Loucy (cell line): Measurements from ENCODE around the gene MKRN2.

Experiments used
- H2AFZ ChIP-seq: fragments of 200-600 bp; sonication (generic); 2 replicates; pipeline ENCODE4 v1.6.0; 2016; ENCODE audit warnings: antibody characterized with exemption, mild to moderate bottlenecking, low read length, moderate library complexity
- H3F3A ChIP-seq: fragments of 200-600 bp; 2 replicates; pipeline ENCODE4 v1.6.0; 2016; ENCODE audit warnings: antibody characterized with exemption, low read depth, mild to moderate bottlenecking
- H3K27me3 ChIP-seq: fragments of 200-600 bp; sonication (generic); 2 replicates; pipeline ENCODE4 v1.6.1; 2014; ENCODE audit warnings: low read length, mild to moderate bottlenecking; ENCODE audit not compliant: insufficient read depth, poor library complexity, severe bottlenecking
- H3K36me3 ChIP-seq: fragments of 200-600 bp; sonication (generic); 2 replicates; pipeline ENCODE4 v1.6.1; 2016; ENCODE audit warnings: low read length; ENCODE audit not compliant: insufficient read depth
- H3K4me1 ChIP-seq: fragments of 200-600 bp; sonication (generic); 2 replicates; pipeline ENCODE4 v1.5.1; 2014; ENCODE audit warnings: low read length, mild to moderate bottlenecking; ENCODE audit not compliant: insufficient read depth, poor library complexity, severe bottlenecking
- H3K4me2 ChIP-seq: fragments of 200-600 bp; sonication (generic); 2 replicates; pipeline ENCODE4 v1.6.0; 2014; ENCODE audit warnings: antibody characterized with exemption, low read length, low read depth, mild to moderate bottlenecking; ENCODE audit not compliant: poor library complexity, severe bottlenecking
- H3K4me3 ChIP-seq: fragments of 200-600 bp; sonication (generic); 2 replicates; pipeline ENCODE4 v1.5.1; 2014; ENCODE audit warnings: low read length, mild to moderate bottlenecking, mixed read lengths; ENCODE audit not compliant: poor library complexity, severe bottlenecking
- H3K79me2 ChIP-seq: fragments of 200-600 bp; sonication (generic); 2 replicates; pipeline ENCODE4 v1.6.1; 2014; ENCODE audit warnings: low read length; ENCODE audit not compliant: insufficient read depth
- H3K9ac ChIP-seq: fragments of 200-600 bp; sonication (generic); 2 replicates; pipeline ENCODE4 v1.6.0; 2014; ENCODE audit warnings: mild to moderate bottlenecking, low read depth, low read length, moderate library complexity; ENCODE audit not compliant: poor library complexity, severe bottlenecking
- H3K9me2 ChIP-seq: fragments of 200-600 bp; sonication (generic); replicated peaks from 2 replicates; pipeline ENCODE4 v1.6.1; 2016; ENCODE audit warnings: low read depth, low read length, mixed read lengths
- H3K9me3 ChIP-seq: fragments of 200-600 bp; sonication (generic); 2 replicates; pipeline ENCODE4 v1.6.1; 2014; ENCODE audit warnings: mild to moderate bottlenecking, antibody characterized with exemption, low read length, low read depth; ENCODE audit not compliant: insufficient read depth
- H4K20me1 ChIP-seq: fragments of 200-600 bp; sonication (generic); 2 replicates; pipeline ENCODE4 v1.6.0; 2014; ENCODE audit warnings: antibody characterized with exemption, low read length, mild to moderate bottlenecking; ENCODE audit not compliant: insufficient read depth, poor library complexity, severe bottlenecking
- CTCF ChIP-seq: fragments of 200-600 bp; sonication (generic); conservative IDR thresholded peaks from 2 replicates; pipeline ENCODE4 v1.5.1; 2014; ENCODE audit warnings: mild to moderate bottlenecking, antibody characterized with exemption, low read length
- EZH2phosphoT487 ChIP-seq: fragments of 200-600 bp; IDR thresholded peaks from 2 replicates; pipeline ENCODE4 v1.6.1; 2018; ENCODE audit warnings: antibody characterized with exemption, mild to moderate bottlenecking, moderate library complexity, borderline replicate concordance

MKRN2 gene

GRCh38 chr3:12591456-12591855 is 34.6 kb downstream of the MKRN2 start:
- Histone ChIP-seq H3K4me2 (no peak overlapping the region), H3K9me3 (no peaks in the 10 kb centered on the region), H3K27me3 (no peaks in the 10 kb centered on the region), H4K20me1 (no peaks in the 10 kb centered on the region), H3K4me3 (no peak overlapping the region), H3F3A (no peaks in the 10 kb centered on the region), H3K36me3 (peaks cover 90% of the 10 kb centered on the region; the same call in 1 of the 2 replicates), H3K9me2 (no peaks in the 10 kb centered on the region), H2AFZ (no peak overlapping the region), H3K4me1 (no peaks in the 10 kb centered on the region), H3K79me2 (no peaks in the 10 kb centered on the region), H3K9ac (no peak overlapping the region)
- TF ChIP-seq EZH2phosphoT487: no peak
- TF ChIP-seq CTCF: no peak

- Histone ChIP-seq H3K36me3 (peaks cover 91% of the 10 kb centered on the region; the same call in 1 of the 2 replicates), H4K20me1 (no peaks in the 10 kb centered on the region)
Observed at GRCh38 chr3:12591997-12592715, 35.3 kb downstream of the MKRN2 start.

GRCh38 chr3:12593473-12593872 is 36.6 kb downstream of the MKRN2 start:
- H3K4me1 ChIP-seq: no peaks in the 10 kb centered on the region
- no peak for TF ChIP-seq EZH2phosphoT487
- no peak for TF ChIP-seq CTCF
- H3K4me3 ChIP-seq: no peak overlapping the region
- H3K9ac ChIP-seq: no peak overlapping the region
- H3K9me2 ChIP-seq: no peaks in the 10 kb centered on the region
- H3K36me3 ChIP-seq: peaks cover 91% of the 10 kb centered on the region; the same call in 1 of the 2 replicates
- no peaks in the 10 kb centered on the region for H4K20me1 ChIP-seq
- no peaks in the 10 kb centered on the region for H3F3A ChIP-seq
- H2AFZ ChIP-seq: no peak overlapping the region
- no peaks in the 10 kb centered on the region for H3K27me3 ChIP-seq
- H3K79me2 ChIP-seq: no peaks in the 10 kb centered on the region
- no peaks in the 10 kb centered on the region for H3K9me3 ChIP-seq
- H3K4me2 ChIP-seq: no peak overlapping the region

More at GRCh38 chr3:12591997-12592715, 35.3 kb downstream of the MKRN2 start:
- H3K4me1 ChIP-seq: no peaks in the 10 kb centered on the region
- H3K79me2 ChIP-seq: no peaks in the 10 kb centered on the region
- no peak overlapping the region for H3K4me3 ChIP-seq
- no peak overlapping the region for H3K4me2 ChIP-seq
- no peaks in the 10 kb centered on the region for H3K27me3 ChIP-seq
- H2AFZ ChIP-seq: no peak overlapping the region
- no peaks in the 10 kb centered on the region for H3F3A ChIP-seq
- H3K9me2 ChIP-seq: no peaks in the 10 kb centered on the region
- no peak overlapping the region for H3K9ac ChIP-seq
- TF ChIP-seq EZH2phosphoT487 (no peak), CTCF (no peak)
- no peaks in the 10 kb centered on the region for H3K9me3 ChIP-seq
